Body of pancreas (tissue), 4 donors: Measurements from ENCODE around the gene RNF213.

Experiments used
- POLR2A ChIP-seq, 3 donors: fragments of 450-650 bp; IDR thresholded peaks; one replicate each; pipeline ENCODE4 v1.6.1; 2016; ENCODE audit warnings: antibody characterized with exemption in 3 of 3, mild to moderate bottlenecking in 2 of 3
- TF ChIP-seq, protein P1 (sequence below), 7 experiments: fragments of 450-650 bp in 4 of 7; fragments of 200-600 bp in 3 of 7; sonication (generic) in 3 of 7; IDR thresholded peaks; one replicate each; pipeline ENCODE4 v1.5.1; 2016 to 2019; ENCODE audit warnings: antibody characterized with exemption in 7 of 7

DNA sequence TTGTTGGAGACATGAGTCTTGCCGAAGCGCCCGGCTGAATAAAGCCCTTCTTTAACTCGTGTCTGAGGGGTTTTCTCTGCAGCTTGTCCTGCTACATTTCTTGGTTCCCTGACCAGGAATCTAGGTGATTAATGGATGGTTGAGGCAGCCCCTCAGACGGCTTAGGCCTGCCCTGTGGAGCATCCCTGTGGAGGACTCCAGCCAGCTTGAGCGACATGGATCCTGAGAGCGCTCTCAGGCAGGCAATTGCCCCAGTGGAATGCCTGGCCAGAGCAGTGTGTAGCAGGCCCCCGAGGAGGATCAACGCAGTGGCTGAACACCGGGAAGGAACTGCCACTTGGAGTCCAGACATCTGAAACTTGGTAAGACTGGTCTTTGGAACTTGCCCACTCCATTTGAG lies 137.0 kb downstream of the RNF213 start:
- TF ChIP-seq, protein P1, sequence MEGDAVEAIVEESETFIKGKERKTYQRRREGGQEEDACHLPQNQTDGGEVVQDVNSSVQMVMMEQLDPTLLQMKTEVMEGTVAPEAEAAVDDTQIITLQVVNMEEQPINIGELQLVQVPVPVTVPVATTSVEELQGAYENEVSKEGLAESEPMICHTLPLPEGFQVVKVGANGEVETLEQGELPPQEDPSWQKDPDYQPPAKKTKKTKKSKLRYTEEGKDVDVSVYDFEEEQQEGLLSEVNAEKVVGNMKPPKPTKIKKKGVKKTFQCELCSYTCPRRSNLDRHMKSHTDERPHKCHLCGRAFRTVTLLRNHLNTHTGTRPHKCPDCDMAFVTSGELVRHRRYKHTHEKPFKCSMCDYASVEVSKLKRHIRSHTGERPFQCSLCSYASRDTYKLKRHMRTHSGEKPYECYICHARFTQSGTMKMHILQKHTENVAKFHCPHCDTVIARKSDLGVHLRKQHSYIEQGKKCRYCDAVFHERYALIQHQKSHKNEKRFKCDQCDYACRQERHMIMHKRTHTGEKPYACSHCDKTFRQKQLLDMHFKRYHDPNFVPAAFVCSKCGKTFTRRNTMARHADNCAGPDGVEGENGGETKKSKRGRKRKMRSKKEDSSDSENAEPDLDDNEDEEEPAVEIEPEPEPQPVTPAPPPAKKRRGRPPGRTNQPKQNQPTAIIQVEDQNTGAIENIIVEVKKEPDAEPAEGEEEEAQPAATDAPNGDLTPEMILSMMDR (IDR thresholded peaks at IDR 0.05): no peak
- no peak for TF ChIP-seq POLR2A (IDR thresholded peaks at IDR 0.05)
